GM21576 (cell line): ENCODE measurements around the gene MTM1.

ENCODE experiments used
- ATAC-seq: cut with Tn5 transposase; IDR thresholded peaks from one replicate; pipeline ENCODE4 v1.9.1; 2021; ENCODE audit warnings: mild to moderate bottlenecking, moderate library complexity; ENCODE audit not compliant: unreplicated experiment

Gene MTM1

GRCh38 chrX:150702966-150703694 is 134.7 kb downstream of the MTM1 start:
- ATAC-seq, result no peak

- no peak for ATAC-seq
Observed at GRCh38 chrX:150703695-150703974, 135.2 kb downstream of the MTM1 start.

- no peak for ATAC-seq
Observed at GRCh38 chrX:150704030-150704613, 135.7 kb downstream of the MTM1 start.

- ATAC-seq, result no peak
Observed at GRCh38 chrX:150712619-150713018, 144.2 kb downstream of the MTM1 start.

GRCh38 chrX:150715184-150715583 is 146.8 kb downstream of the MTM1 start:
- no peak for ATAC-seq

- ATAC-seq, result no peak
Observed at GRCh38 chrX:150719621-150720020, 151.2 kb downstream of the MTM1 start.
